ENCODE results near the gene CKS1B.

CKS1B gene

GRCh38 chr1:154988058-154988954 is 13.8 kb downstream of the CKS1B start:
- DNase-seq, result no peak

GRCh38 chr1:154989195-154989860 is 14.8 kb downstream of the CKS1B start:
- DNase-seq, result no peak

- DNase-seq, result no peak
Observed at GRCh38 chr1:154990276-154990675, 15.8 kb downstream of the CKS1B start.

- DNase-seq, result no peak
Observed at GRCh38 chr1:154992721-154993571, 18.5 kb downstream of the CKS1B start.

- no peak for DNase-seq
Observed at GRCh38 chr1:154993572-154994268, 19.2 kb downstream of the CKS1B start, which contains the start of gene LENEP. TSS of gene LENEP (plus strand) at chr1:154993586. CDS start at chr1:154993608, 22 bp downstream.

- no peak for DNase-seq
Observed at GRCh38 chr1:154994269-154994587, 19.7 kb downstream of the CKS1B start.

GRCh38 chr1:154994591-154994990 is 20.1 kb downstream of the CKS1B start:
- no peak for DNase-seq

- peak; percentile 52 for DNase-seq
Observed at GRCh38 chr1:154995301-154995983, 21.0 kb downstream of the CKS1B start.

GRCh38 chr1:154996966-154997701 is 22.7 kb downstream of the CKS1B start:
- DNase-seq, result no peak

- DNase-seq, result no peak
Observed at GRCh38 chr1:154998201-154998780, 23.8 kb downstream of the CKS1B start.

GRCh38 chr1:154998818-154999570 is 24.5 kb downstream of the CKS1B start:
- DNase-seq, result peak; percentile 23

GRCh38 chr1:154999571-155000410 is 25.3 kb downstream of the CKS1B start:
- no peak for DNase-seq

- DNase-seq, result no peak
Observed at GRCh38 chr1:155000411-155000725, 25.9 kb downstream of the CKS1B start.

GRCh38 chr1:155000726-155001424 is 26.4 kb downstream of the CKS1B start:
- DNase-seq, result peak; percentile 87

GRCh38 chr1:155001425-155001674 is 26.9 kb downstream of the CKS1B start:
- no peak for DNase-seq

GRCh38 chr1:155001675-155002463 is 27.4 kb downstream of the CKS1B start:
- DNase-seq, result peak; percentile 96

GRCh38 chr1:155002464-155003226 is 28.2 kb downstream of the CKS1B start, which contains the start of gene ZBTB7B:
TSS of gene ZBTB7B (plus strand) at chr1:155002802. CDS start at chr1:155014661, 11,859 bp downstream.
- no peak for DNase-seq
